ENCODE measurements around the gene DGKH. TPM values are rescaled to one million over a fixed set of nuclear protein-coding genes. Genes with fewer than 3 reads are reported as not detected.

The DGKH gene
- total RNA-seq, 1 donor from 2014 or later = 17.9 TPM

- DNase-seq (ENCODE audit: low read depth) = no peak
- Histone ChIP-seq H3K36me3 (ENCODE audit: control insufficient read depth, insufficient read depth, low read length) (no peaks in the 10 kb centered on the region), H3K4me3 (ENCODE audit: low read depth, low read length) (no peak overlapping the region), H3K27me3 (ENCODE audit: control insufficient read depth, insufficient read depth, low read length) (no peaks in the 10 kb centered on the region)
- TF ChIP-seq CTCF (IDR thresholded peaks at IDR 0.05; ENCODE audit: insufficient read depth, low read length, poor library complexity, severe bottlenecking) = no peak
Observed at GRCh38 chr13:42011601-42012350, 36.7 kb upstream of the DGKH start.

GRCh38 chr13:42014119-42014518 is 34.3 kb upstream of the DGKH start:
- Histone ChIP-seq H3K27me3 (ENCODE audit: control insufficient read depth, insufficient read depth, low read length) (no peaks in the 10 kb centered on the region), H3K36me3 (ENCODE audit: control insufficient read depth, insufficient read depth, low read length) (no peaks in the 10 kb centered on the region), H3K4me3 (ENCODE audit: low read depth, low read length) (no peak overlapping the region)
- TF ChIP-seq CTCF (IDR thresholded peaks at IDR 0.05; ENCODE audit: insufficient read depth, low read length, poor library complexity, severe bottlenecking) = no peak
- no peak for DNase-seq (ENCODE audit: low read depth)

GRCh38 chr13:42017264-42017663 is 31.2 kb upstream of the DGKH start:
- no peak for DNase-seq (ENCODE audit: low read depth)
- no peak for TF ChIP-seq CTCF (IDR thresholded peaks at IDR 0.05; ENCODE audit: insufficient read depth, low read length, poor library complexity, severe bottlenecking)
- Histone ChIP-seq H3K36me3 (ENCODE audit: control insufficient read depth, insufficient read depth, low read length) (no peaks in the 10 kb centered on the region), H3K27me3 (ENCODE audit: control insufficient read depth, insufficient read depth, low read length) (no peaks in the 10 kb centered on the region), H3K4me3 (ENCODE audit: low read depth, low read length) (no peak overlapping the region)

GRCh38 chr13:42021851-42022250 is 26.6 kb upstream of the DGKH start:
- DNase-seq (ENCODE audit: low read depth) = no peak
- Histone ChIP-seq H3K36me3 (ENCODE audit: control insufficient read depth, insufficient read depth, low read length) (no peaks in the 10 kb centered on the region), H3K27me3 (ENCODE audit: control insufficient read depth, insufficient read depth, low read length) (no peaks in the 10 kb centered on the region), H3K4me3 (ENCODE audit: low read depth, low read length) (no peak overlapping the region)
- no peak for TF ChIP-seq CTCF (IDR thresholded peaks at IDR 0.05; ENCODE audit: insufficient read depth, low read length, poor library complexity, severe bottlenecking)

GRCh38 chr13:42022336-42022735 is 26.1 kb upstream of the DGKH start:
- no peak for DNase-seq (ENCODE audit: low read depth)
- no peaks in the 10 kb centered on the region for H3K27me3 ChIP-seq (ENCODE audit: control insufficient read depth, insufficient read depth, low read length)
- H3K36me3 ChIP-seq (ENCODE audit: control insufficient read depth, insufficient read depth, low read length) = no peaks in the 10 kb centered on the region
- no peak overlapping the region for H3K4me3 ChIP-seq (ENCODE audit: low read depth, low read length)
- no peak for TF ChIP-seq CTCF (IDR thresholded peaks at IDR 0.05; ENCODE audit: insufficient read depth, low read length, poor library complexity, severe bottlenecking)

Measured in kidney epithelial cell (primary cell).